Camera-type eye (tissue), 1 donor: Measurements from ENCODE around the gene MMP24. TPM values are rescaled to one million over a fixed set of nuclear protein-coding genes. Genes with fewer than 3 reads are reported as not detected.

Source experiments
- total RNA-seq: library from RNA; depleted of rRNA; stranded (reverse); fragments of >200 nt; gene quantifications from one replicate; pipeline ENCODE4 v1.2.3, GENCODE V29; 2014

Gene MMP24
- total RNA-seq, result 15.1 TPM

GRCh38 chr20:35226126-35226883 lies at the start of gene MMP24:
TSS of gene MMP24 (plus strand) at chr20:35226690. CDS start at chr20:35226739, 49 bp downstream.

GRCh38 chr20:35277531-35278395 lies 51.3 kb downstream of the MMP24 start, which contains the start of gene MMP24OS:
TSS of gene MMP24OS (minus strand) at chr20:35278122. CDS start at chr20:35277929, 193 bp downstream.

GRCh38 chr20:35284267-35284991 lies 57.9 kb downstream of the MMP24 start, which contains the start of gene EIF6:
TSS of gene EIF6 (minus strand) at chr20:35284772. CDS start at chr20:35284487, 285 bp downstream.

GRCh38 chr20:35291654-35292503 lies 65.4 kb downstream of the MMP24 start, which contains the start of gene FAM83C:
TSS of gene FAM83C (minus strand) at chr20:35292425. CDS start at chr20:35292304, 121 bp downstream.

Other genes with a start within 250 kb of the MMP24 start
- 76.2 TPM for gene TRPC4AP, start 133.9 kb upstream of the MMP24 start, total RNA-seq
- 13.7 TPM for gene EDEM2, start 79.4 kb upstream of the MMP24 start, total RNA-seq
- 22.7 TPM for gene PROCR, start 54.6 kb upstream of the MMP24 start, total RNA-seq
- 18.3 TPM for gene MMP24OS, start 51.4 kb downstream of the MMP24 start, total RNA-seq
- 47.2 TPM for gene EIF6, start 58.1 kb downstream of the MMP24 start, total RNA-seq
- gene FAM83C, start 65.7 kb downstream of the MMP24 start, total RNA-seq, result 0.16 TPM
- 42.7 TPM for gene UQCC1, start 185.3 kb downstream of the MMP24 start, total RNA-seq
- gene GDF5, start 211.5 kb downstream of the MMP24 start, total RNA-seq, result 0.82 TPM
- gene CEP250, start 228.9 kb downstream of the MMP24 start, total RNA-seq, result 50.9 TPM